Measurements from ENCODE around the gene SPEM1. TPM values are rescaled to one million over a fixed set of nuclear protein-coding genes. Genes with fewer than 3 reads are reported as not detected.

Gene SPEM1
- total RNA-seq, 2 experiments from 2014 or later = not detected

DNA sequence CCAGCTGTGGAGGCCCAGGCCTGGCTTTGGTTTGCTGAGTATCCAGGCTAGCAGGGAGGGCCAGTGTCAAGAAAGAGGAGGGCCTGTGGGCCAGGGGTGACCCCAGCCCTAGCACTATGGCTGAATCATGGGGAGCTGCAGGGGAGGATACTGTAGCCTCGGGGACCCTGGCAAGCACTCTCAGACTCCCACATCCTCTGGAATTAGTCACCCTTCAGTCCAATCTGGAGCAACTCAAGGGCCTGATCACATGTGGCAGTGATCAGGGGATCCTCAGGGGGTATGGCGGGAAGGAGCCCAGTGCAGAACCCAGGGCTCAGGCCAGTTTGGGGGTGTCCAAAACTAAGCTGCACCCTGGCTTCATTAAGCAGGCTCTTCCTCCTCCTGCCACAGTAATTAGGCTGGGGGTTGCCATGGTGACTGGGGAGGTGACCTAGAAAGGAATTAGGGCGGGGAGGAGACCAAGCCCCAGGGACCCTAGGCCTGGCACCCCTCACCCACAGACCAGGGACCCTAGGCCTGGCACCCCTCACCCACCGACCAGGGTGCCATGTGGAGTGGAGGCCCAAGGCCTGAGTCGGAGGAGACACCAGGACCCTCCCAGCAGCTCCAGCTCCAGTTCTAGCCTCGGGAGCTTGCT is 6.7 kb upstream of the SPEM1 start:
- no peak for DNase-seq
- Mint-ChIP-seq H3K36me3 (ENCODE audit: low read depth) (no peaks in the 10 kb centered on the region), H3K9me3 (no peaks in the 10 kb centered on the region), H3K27ac (no peak overlapping the region), H3K4me3 (no peak overlapping the region), H3K27me3 (peaks cover 5% of the 10 kb centered on the region), H3K4me1 (peaks cover 4% of the 10 kb centered on the region)
- ChIA-PET POLR2A (interaction anchor here (0.6 to 0.8 kb wide), 2 partner anchors 9 to 22 kb away, joined by 3 read pairs; partner anchors contain the start of gene TMEM256), CTCF (interaction anchor here (1.0 to 1.2 kb wide), 2 partner anchors 10 to 22 kb away, joined by 3 read pairs; partner anchors contain the start of genes TMEM102 and TMEM256)

DNA sequence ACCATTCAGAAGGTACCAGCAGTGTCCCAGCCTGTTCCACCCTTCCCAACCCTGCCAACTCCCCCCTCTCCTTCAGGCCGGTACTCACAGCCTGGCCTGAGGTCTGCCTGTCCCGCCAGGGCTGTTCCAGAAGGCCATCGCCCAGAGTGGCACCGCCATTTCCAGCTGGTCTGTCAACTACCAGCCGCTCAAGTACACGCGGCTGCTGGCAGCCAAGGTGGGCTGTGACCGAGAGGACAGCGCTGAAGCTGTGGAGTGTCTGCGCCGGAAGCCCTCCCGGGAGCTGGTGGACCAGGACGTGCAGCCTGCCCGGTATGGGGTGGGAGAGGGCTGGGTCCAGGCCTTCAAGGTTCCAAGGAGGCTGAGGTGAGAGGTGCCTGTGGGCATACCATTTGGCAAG is 5.3 kb upstream of the SPEM1 start:
- Mint-ChIP-seq H3K4me1 (no peaks in the 10 kb centered on the region), H3K27me3 (no peaks in the 10 kb centered on the region), H3K27ac (no peak overlapping the region), H3K9me3 (no peaks in the 10 kb centered on the region), H3K36me3 (ENCODE audit: low read depth) (no peaks in the 10 kb centered on the region), H3K4me3 (no peak overlapping the region)
- DNase-seq = no peak
- ChIA-PET POLR2A (no interaction called here), CTCF (interaction anchor here (1.8 kb wide), 1 partner anchor 59 kb away, joined by 4 read pairs; no protein-coding TSS in a partner anchor)

DNA sequence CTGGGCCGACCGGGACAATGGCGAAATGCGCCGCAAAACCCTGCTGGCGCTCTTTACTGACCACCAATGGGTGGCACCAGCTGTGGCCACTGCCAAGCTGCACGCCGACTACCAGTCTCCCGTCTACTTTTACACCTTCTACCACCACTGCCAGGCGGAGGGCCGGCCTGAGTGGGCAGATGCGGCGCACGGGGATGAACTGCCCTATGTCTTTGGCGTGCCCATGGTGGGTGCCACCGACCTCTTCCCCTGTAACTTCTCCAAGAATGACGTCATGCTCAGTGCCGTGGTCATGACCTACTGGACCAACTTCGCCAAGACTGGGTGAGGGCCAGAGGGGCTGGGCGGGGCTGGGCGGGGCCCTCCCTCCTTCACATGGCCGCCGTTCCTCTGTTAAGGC is 4.3 kb upstream of the SPEM1 start:
- DNase-seq = no peak
- Mint-ChIP-seq H3K9me3 (no peaks in the 10 kb centered on the region), H3K4me3 (no peak overlapping the region), H3K27me3 (no peaks in the 10 kb centered on the region), H3K4me1 (no peaks in the 10 kb centered on the region), H3K36me3 (ENCODE audit: low read depth) (no peaks in the 10 kb centered on the region), H3K27ac (no peak overlapping the region)
- ChIA-PET POLR2A (no interaction called here), CTCF (interaction anchor here (1.8 kb wide), 1 partner anchor 60 kb away, joined by 4 read pairs; no protein-coding TSS in a partner anchor)

DNA sequence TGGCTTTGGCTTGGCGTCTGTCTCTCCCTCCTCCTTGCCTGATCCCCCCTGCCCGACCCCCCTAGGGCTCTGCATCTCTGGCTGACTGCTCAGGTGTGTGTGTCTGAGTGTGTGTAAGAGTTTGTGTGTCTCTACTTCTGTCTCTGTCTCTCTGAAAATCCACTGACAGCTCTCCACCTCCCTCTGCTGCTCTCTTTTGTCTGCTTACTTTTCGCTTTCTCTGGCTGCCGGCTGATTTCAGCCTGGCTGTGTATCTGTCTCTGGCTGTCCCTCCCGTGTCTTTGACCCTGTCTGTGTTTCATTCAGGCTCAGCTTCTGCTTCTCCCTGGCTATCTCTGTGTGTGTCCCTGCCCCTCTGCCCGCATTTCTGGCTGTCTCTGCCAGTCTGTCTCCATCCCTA is 3.8 kb upstream of the SPEM1 start:
- no peak for DNase-seq
- Mint-ChIP-seq H3K4me3 (no peak overlapping the region), H3K27me3 (no peaks in the 10 kb centered on the region)

DNA sequence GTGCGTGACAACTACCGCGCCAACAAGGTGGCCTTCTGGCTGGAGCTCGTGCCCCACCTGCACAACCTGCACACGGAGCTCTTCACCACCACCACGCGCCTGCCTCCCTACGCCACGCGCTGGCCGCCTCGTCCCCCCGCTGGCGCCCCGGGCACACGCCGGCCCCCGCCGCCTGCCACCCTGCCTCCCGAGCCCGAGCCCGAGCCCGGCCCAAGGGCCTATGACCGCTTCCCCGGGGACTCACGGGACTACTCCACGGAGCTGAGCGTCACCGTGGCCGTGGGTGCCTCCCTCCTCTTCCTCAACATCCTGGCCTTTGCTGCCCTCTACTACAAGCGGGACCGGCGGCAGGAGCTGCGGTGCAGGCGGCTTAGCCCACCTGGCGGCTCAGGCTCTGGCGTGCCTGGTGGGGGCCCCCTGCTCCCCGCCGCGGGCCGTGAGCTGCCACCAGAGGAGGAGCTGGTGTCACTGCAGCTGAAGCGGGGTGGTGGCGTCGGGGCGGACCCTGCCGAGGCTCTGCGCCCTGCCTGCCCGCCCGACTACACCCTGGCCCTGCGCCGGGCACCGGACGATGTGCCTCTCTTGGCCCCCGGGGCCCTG is 3.0 kb upstream of the SPEM1 start:
- Mint-ChIP-seq H3K27ac (no peak overlapping the region), H3K4me3 (no peak overlapping the region), H3K9me3 (no peaks in the 10 kb centered on the region), H3K27me3 (no peaks in the 10 kb centered on the region), H3K36me3 (ENCODE audit: low read depth) (no peaks in the 10 kb centered on the region), H3K4me1 (no peaks in the 10 kb centered on the region)
- no peak for DNase-seq
- CTCF ChIA-PET = interaction anchor here (1.4 kb wide), 1 partner anchor 62 kb away, joined by 3 read pairs; no protein-coding TSS in a partner anchor
- POLR2A ChIA-PET = no interaction called here

More for the DNA sequence above, 3.8 kb upstream of the SPEM1 start:
- no peaks in the 10 kb centered on the region for H3K9me3 Mint-ChIP-seq
- POLR2A ChIA-PET = no interaction called here
- no peaks in the 10 kb centered on the region for H3K36me3 Mint-ChIP-seq (ENCODE audit: low read depth)
- no peaks in the 10 kb centered on the region for H3K4me1 Mint-ChIP-seq
- no peak overlapping the region for H3K27ac Mint-ChIP-seq
- CTCF ChIA-PET = interaction anchor here (1.4 kb wide), 1 partner anchor 61 kb away, joined by 3 read pairs; no protein-coding TSS in a partner anchor

DNA sequence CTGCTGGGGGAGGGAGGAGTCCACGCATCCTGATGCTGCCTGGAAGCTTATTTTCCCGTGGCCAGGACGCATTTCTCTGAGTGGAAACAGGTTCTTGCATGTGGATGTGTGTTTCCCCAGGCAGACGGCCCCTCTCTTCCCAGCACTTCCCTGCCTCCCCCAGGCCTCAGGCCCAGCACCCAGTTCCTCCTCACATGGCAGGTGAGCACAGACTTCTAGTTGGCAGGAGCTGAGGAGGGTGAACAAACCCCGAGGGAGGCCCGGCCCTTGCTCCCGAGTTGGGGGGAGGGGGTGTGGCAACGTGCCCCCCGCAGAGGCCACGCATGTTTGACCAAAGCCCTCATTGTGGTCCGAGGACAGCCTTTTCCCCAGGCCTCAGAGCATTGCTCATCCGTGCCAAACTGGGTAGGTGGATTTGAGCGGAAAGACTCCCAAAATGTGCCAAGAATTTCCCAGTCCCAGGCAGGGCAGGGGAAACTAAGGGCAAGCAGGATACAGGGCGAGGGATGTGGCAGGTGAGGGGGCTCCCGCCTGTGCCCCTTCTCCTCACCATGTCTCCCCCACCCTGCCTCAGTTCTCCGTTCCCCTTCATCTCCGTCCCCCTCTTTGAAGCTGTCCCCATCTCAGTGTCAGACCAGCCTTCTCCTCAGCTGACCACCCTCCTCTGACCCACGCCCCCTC is 1.5 kb upstream of the SPEM1 start:
- H3K4me3 Mint-ChIP-seq = no peak overlapping the region
- H3K27ac Mint-ChIP-seq = no peak overlapping the region
- H3K9me3 Mint-ChIP-seq = no peaks in the 10 kb centered on the region
- no peaks in the 10 kb centered on the region for H3K27me3 Mint-ChIP-seq
- DNase-seq = no peak
- no peaks in the 10 kb centered on the region for H3K4me1 Mint-ChIP-seq
- ChIA-PET CTCF (no interaction called here), POLR2A (interaction anchor here (0.9 kb wide), 1 partner anchor 18 kb away, joined by 3 read pairs; no protein-coding TSS in a partner anchor)
- H3K36me3 Mint-ChIP-seq (ENCODE audit: low read depth) = no peaks in the 10 kb centered on the region

DNA sequence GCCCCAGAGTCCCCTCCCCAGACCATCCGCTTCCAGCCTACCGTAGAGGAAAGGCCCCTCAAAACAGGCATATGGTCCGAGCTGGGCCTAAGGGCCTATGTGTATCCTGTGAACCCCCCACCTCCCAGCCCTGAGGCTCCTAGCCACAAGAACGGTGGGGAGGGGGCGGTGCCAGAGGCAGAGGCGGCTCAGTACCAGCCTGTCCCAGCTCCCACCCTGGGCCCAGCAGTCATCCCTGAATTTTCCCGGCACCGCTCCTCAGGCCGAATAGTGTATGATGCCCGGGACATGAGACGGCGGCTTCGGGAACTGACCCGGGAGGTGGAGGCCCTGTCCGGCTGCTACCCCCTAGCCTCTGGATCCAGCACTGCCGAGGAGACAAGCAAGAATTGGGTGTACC is 1.1 kb downstream of the SPEM1 start:
- Mint-ChIP-seq H3K9me3 (no peaks in the 10 kb centered on the region), H3K27me3 (peaks cover 1% of the 10 kb centered on the region), H3K4me3 (no peak overlapping the region), H3K27ac (no peak overlapping the region), H3K36me3 (ENCODE audit: low read depth) (no peaks in the 10 kb centered on the region), H3K4me1 (no peaks in the 10 kb centered on the region)
- DNase-seq = no peak
- ChIA-PET CTCF (interaction anchor here (1.2 to 1.9 kb wide), 2 partner anchors 16 to 65 kb away, joined by 4 to 5 read pairs; no protein-coding TSS in a partner anchor), POLR2A (interaction anchor here (1.1 to 1.3 kb wide), 2 partner anchors 18 to 62 kb away, joined by 3 to 9 read pairs; partner anchors contain the start of gene TMEM256)

DNA sequence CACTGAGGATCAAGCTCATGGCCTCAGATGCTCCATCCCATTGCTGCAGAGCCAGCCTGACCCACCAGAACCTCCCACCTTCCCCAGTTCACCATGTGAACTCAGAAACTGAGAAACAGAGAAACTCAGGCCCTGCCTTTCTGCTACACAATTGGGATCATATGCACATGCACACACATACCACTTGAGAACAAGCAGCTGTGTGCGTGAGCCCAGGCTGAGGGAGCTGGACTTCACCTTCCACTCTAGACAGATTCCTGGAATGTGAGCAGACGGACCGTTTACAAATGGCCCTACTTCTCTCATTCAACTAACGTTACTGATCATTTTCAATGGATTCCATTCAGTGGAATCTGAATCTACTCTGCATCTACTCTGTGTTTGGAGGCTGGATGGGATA is 3.6 kb downstream of the SPEM1 start:
- Mint-ChIP-seq H3K36me3 (ENCODE audit: low read depth) (no peaks in the 10 kb centered on the region), H3K9me3 (no peaks in the 10 kb centered on the region), H3K27me3 (peaks cover 1% of the 10 kb centered on the region), H3K27ac (no peak overlapping the region), H3K4me1 (no peaks in the 10 kb centered on the region), H3K4me3 (no peak overlapping the region)
- CTCF ChIA-PET = interaction anchor here (1.4 to 1.8 kb wide), 2 partner anchors 8 to 13 kb away, joined by 4 to 5 read pairs; no protein-coding TSS in a partner anchor
- POLR2A ChIA-PET = interaction anchor here (1.4 kb wide), 1 partner anchor 31 kb away, joined by 3 read pairs; no protein-coding TSS in a partner anchor
- DNase-seq = no peak

DNA sequence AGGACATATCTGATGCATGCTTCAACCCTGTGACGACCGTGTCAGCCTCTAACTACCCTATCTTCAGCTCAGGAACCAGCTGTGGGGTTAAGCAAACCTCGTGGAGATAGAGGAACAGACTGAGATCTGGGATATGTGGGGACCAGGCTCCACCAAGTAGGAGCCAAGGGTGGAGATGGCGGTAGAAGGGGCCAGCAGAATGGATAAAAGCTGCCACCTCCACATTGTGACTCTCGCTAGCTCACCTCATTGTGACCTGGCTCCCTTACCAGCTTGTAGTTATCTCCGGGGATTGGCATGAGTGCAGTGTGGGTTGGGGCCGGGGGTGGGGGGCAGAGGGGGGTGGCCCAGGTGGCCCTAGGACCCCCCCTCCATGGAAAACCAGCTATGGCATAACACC is 5.2 kb downstream of the SPEM1 start, which contains the start of gene SPEM2:
SPEM2 (plus strand) TSS at position 301 of the 400 bp plus-strand sequence; CDS start at position 374, 73 bp downstream.
- Mint-ChIP-seq H3K4me3 (no peak within 1 kb of the TSS), H3K9me3 (no peaks in the 10 kb centered on the region), H3K27ac (no peak within 1 kb of the TSS), H3K27me3 (peaks cover 1% of the 10 kb centered on the region), H3K4me1 (no peaks in the 10 kb centered on the region), H3K36me3 (ENCODE audit: low read depth) (no peaks in the 10 kb centered on the region)
- ChIA-PET CTCF (no interaction called here), POLR2A (interaction anchor here (0.9 kb wide), 1 partner anchor 16 kb away, joined by 4 read pairs; no protein-coding TSS in a partner anchor)
- DNase-seq = no peak

DNA sequence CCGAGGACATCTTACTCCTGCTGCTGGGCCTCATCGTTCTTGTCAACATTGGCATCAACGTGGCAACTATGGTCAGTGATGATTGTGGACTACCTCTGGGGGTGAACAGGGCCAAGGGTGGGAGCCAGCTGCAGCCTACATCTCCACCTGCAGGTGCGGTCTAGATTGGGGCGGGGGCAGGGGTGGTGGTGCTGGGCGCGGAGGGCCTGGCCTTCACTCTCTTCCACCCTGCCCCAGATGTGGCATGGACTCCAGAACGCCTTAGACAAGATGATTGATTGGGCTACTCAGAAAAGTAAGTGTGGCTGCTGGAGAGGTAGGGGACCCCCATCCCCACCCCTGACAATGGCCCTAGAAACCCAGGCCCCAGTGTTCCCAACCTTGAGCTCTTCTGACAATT is 5.6 kb downstream of the SPEM1 start:
- no peaks in the 10 kb centered on the region for H3K9me3 Mint-ChIP-seq
- H3K27ac Mint-ChIP-seq = no peak overlapping the region
- ChIA-PET CTCF (no interaction called here), POLR2A (interaction anchor here (0.9 kb wide), 1 partner anchor 16 kb away, joined by 4 read pairs; no protein-coding TSS in a partner anchor)
- H3K27me3 Mint-ChIP-seq = peaks cover 1% of the 10 kb centered on the region
- H3K4me3 Mint-ChIP-seq = no peak overlapping the region
- H3K4me1 Mint-ChIP-seq = no peaks in the 10 kb centered on the region
- no peaks in the 10 kb centered on the region for H3K36me3 Mint-ChIP-seq (ENCODE audit: low read depth)
- no peak for DNase-seq

DNA sequence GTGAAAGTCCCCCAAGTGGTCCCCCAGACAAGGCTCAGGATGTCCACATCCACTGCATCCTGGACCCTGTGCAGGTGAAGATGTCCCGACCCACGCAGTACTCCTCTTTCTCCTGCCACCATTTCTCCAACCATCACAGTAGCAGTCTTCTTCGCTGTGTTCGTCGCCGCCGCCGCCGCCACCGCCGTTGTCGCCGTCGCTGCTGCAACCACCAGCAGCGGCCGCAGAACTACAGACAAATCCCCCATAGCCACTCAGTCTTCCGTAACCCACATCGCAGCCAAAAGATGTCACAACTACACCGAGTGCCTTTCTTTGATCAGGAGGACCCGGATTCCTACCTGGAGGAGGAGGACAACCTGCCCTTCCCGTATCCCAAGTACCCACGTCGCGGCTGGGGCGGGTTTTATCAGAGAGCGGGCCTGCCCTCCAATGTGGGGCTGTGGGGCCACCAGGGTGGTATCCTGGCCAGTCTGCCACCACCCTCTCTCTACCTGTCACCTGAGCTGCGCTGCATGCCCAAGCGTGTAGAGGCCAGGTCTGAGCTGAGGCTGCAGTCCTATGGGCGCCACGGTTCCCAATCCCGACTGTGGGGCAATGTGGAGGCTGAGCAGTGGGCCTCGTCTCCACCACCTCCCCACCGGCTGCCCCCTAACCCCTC is 6.2 kb downstream of the SPEM1 start:
- Mint-ChIP-seq H3K9me3 (no peaks in the 10 kb centered on the region), H3K36me3 (ENCODE audit: low read depth) (no peaks in the 10 kb centered on the region), H3K27me3 (peaks cover 1% of the 10 kb centered on the region), H3K4me3 (no peak overlapping the region), H3K4me1 (no peaks in the 10 kb centered on the region), H3K27ac (no peak overlapping the region)
- CTCF ChIA-PET = no interaction called here
- DNase-seq = no peak
- POLR2A ChIA-PET = interaction anchor here (0.9 kb wide), 1 partner anchor 10 kb away, joined by 3 read pairs; no protein-coding TSS in a partner anchor

DNA sequence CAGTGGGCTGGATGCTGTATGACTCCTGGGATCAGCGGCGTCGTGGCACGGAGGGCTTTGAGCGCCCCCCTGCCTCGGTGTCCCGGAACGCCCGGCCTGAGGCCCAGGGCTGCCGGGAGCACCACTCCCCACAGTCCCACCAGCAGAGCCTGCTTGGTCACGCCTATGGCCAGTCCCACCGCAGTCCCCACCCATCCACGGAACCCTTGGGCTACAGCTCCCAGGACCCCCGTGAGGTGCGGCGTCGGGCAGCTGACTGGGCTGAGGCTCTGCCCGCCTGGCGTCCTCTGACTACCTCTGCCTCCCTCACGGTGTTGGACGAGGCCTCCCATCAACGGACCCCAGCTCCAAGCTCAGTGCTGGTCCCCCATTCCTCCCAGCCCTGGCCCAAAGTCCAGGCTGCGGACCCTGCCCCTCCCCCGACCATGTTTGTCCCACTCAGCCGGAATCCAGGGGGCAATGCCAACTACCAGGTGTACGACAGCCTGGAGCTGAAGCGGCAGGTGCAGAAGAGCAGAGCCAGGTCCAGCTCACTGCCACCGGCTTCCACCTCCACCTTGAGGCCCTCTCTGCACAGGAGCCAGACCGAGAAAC is 6.9 kb downstream of the SPEM1 start:
- CTCF ChIA-PET = no interaction called here
- no peak for DNase-seq
- no peaks in the 10 kb centered on the region for H3K4me1 Mint-ChIP-seq
- peaks cover 1% of the 10 kb centered on the region for H3K27me3 Mint-ChIP-seq
- no peak overlapping the region for H3K27ac Mint-ChIP-seq
- POLR2A ChIA-PET = interaction anchor here (0.9 kb wide), 1 partner anchor 9 kb away, joined by 3 read pairs; no protein-coding TSS in a partner anchor
- H3K36me3 Mint-ChIP-seq (ENCODE audit: low read depth) = no peaks in the 10 kb centered on the region
- no peaks in the 10 kb centered on the region for H3K9me3 Mint-ChIP-seq
- H3K4me3 Mint-ChIP-seq = no peak overlapping the region

Data from activated CD4-positive, alpha-beta memory T cell treated with anti-CD3 and anti-CD28 coated beads, Interleukin-2, amount 10 ng/mL, durations not matched to agents 7 days and 5 days (primary cell).